LNCaP clone FGC (cell line): ENCODE data around the gene GPC3.

Source experiments
- DNase-seq: peaks from one replicate; pipeline ENCODE4 v3.0.0-alpha.2; 2011; ENCODE audit warnings: low read depth
- H3K4me3 ChIP-seq: 2 replicates; pipeline ENCODE4 v1.5.1; 2011; ENCODE audit warnings: mild to moderate bottlenecking, low read depth, low read length, control low read depth
- TF ChIP-seq, protein P1 (sequence below): IDR thresholded peaks from 2 replicates; pipeline ENCODE4 v1.5.1; 2012; ENCODE audit warnings: mild to moderate bottlenecking; ENCODE audit not compliant: control insufficient read depth, insufficient read depth; ENCODE audit errors: extremely low read depth

Gene GPC3

DNA sequence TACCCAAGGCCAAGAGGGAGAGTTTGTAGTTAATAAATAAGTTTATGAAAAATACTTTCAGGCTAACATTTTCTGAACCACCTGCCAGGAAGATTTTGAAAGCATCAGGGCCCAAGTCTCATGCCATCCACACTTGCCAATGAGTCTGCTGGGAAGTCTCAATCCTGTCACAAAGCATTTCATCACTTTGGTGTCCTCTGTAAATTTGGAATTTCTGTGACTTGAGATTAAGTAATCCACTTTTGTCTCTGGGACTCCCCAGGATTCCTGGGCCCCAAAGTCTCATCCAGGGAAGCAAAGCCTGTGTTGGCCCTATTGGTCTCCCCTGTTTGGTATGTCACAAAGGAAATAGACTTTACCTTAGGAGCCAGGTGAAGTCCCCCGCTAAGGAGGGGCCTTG lies 470.9 kb downstream of the GPC3 start:
- TF ChIP-seq, protein P1, sequence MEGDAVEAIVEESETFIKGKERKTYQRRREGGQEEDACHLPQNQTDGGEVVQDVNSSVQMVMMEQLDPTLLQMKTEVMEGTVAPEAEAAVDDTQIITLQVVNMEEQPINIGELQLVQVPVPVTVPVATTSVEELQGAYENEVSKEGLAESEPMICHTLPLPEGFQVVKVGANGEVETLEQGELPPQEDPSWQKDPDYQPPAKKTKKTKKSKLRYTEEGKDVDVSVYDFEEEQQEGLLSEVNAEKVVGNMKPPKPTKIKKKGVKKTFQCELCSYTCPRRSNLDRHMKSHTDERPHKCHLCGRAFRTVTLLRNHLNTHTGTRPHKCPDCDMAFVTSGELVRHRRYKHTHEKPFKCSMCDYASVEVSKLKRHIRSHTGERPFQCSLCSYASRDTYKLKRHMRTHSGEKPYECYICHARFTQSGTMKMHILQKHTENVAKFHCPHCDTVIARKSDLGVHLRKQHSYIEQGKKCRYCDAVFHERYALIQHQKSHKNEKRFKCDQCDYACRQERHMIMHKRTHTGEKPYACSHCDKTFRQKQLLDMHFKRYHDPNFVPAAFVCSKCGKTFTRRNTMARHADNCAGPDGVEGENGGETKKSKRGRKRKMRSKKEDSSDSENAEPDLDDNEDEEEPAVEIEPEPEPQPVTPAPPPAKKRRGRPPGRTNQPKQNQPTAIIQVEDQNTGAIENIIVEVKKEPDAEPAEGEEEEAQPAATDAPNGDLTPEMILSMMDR, result no peak
- no peak for DNase-seq
- H3K4me3 ChIP-seq, result no peak overlapping the region

DNA sequence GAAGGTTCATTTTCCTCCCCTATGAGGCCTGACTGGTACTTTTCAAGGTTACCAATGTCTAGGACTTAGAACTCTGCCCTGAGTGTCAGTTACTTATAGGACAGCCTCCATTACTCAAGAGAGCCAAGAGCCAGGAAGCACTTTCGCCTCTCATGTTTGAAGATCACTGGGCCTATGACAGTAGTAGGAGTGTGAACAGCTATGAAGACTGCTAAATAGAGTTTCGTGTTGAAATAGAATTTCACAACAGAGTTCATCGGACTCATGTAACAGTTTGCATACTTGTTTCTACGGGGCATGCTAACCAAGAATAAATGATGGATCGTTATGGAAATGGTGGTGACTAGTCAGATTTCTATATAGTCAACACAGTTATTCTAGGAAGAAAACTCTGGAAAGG lies 472.3 kb downstream of the GPC3 start:
- H3K4me3 ChIP-seq, result no peak overlapping the region
- no peak for DNase-seq
- TF ChIP-seq, protein P1, result no peak

DNA sequence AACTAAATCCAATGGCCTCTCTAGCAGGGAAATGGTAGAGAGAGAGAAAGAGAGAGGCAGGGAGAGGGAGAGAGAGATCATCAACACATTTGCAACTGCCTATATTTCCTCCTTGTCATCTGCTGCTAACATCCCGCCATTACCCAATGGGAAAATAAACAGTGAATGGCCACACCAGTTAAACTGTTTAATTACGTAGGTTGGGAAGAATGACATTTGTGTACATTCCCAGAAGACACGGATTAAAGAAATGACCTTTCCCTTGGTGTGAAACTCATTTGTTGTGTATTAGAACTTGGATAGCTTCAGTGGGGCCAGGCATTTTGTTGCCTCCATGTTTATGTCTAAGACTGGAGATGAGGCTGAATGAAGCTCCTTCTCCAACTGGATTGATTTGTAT lies 474.4 kb downstream of the GPC3 start:
- no peak for DNase-seq
- H3K4me3 ChIP-seq, result no peak overlapping the region
- TF ChIP-seq, protein P1, result no peak

DNA sequence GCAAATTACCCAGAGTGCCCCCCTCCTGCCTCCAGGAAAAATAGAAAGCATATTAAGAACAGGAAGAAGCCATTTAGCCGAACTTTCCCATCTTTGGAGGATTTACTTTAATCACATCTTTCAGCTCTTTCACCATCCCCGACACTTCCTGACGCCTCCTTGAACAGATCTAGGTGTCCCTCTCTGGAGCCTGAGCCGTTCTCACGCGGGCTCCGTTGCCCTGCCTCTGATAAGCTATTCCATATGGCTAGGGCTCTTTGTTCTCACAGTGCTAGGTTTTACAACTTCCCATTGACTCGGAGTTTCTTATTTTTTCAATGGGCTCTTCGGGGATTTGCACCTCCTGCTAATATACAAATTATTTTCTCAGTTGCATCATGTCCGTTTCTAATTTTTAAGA lies 488.0 kb downstream of the GPC3 start:
- TF ChIP-seq, protein P1, result no peak
- no peak overlapping the region for H3K4me3 ChIP-seq
- no peak for DNase-seq

DNA sequence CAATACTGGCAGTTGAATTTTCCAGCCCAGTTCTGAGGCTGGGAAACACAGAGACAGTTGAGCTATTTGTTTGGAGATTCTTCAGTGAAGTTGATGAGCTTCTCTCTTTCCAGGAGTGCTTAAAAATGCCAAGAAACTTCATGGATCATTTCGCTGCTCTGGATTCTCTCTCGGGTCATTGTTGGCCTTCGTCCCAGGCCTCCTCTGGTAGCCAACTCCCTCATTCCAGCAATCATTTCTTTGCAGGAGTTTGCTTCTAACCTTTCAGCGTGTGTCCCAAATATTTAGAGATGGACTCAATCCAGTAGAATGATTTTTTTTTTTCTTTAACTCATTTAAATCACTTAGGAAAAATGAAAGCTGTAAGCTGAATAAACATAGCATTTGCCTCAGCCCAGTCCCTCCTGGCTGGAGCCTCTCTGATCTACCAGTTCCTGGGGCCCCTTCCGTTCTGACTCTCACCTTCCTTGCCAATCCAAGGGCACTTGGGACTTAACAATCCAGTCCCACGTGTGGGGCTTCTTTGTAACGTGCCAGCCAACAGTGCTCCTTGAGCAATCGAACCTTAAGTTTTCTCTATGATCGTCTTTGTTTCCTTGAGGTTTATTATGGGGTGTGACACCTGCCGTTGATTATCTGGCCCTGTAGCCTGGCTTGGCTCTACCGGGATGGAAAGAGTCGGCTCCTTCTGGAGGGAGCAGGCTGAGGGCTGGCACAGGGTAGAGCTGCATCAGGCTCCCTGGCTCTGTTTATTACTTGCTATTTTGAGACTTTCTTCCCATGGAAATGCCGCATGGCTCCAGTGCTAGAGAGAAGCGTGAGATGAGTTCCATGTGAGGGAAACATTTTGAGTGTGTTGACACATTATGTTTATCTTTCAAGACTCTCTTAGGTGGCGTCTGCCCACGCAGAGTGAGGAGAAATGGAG lies 489.7 kb downstream of the GPC3 start:
- no peak overlapping the region for H3K4me3 ChIP-seq
- TF ChIP-seq, protein P1, result no peak
- no peak for DNase-seq

DNA sequence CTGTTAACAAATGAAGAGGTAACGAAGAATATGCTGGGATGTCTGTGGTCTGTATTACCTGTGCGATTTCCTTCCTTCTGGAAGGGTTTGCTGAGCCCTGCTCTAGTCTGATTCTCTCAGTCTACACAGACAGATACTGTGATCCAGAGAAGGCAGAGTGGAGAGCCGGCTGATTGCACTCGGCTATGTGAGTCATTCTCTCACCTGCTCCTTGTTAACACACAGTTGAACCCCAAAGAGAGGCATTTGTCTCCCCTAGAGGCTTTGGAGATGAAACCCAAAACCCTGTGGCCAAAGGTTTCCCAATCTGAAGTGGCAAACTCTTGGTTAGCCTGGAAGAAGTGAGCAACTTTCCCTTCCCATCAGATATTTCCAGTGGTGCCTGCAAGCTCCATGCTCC lies 492.0 kb downstream of the GPC3 start:
- TF ChIP-seq, protein P1, result no peak
- no peak for DNase-seq
- H3K4me3 ChIP-seq, result no peak overlapping the region

DNA sequence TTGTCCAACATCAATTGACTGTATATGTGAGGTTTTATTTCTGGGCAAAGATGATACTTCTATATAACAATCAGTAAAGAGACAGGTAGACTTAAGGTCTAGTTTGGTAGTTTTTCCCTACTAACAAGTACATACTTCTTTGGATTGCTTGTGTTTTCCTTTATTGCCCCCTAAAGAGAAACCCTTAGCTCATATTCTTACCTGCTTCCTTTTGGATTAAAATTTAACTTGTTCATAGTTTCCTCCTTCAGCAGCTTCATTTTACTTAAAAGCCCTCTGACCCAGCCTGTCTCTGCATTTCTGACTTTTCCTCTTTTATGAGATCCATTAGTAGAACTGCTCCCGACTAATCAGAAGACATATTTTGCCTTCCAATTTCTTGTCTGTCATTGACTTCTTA lies 494.4 kb downstream of the GPC3 start:
- no peak overlapping the region for H3K4me3 ChIP-seq
- DNase-seq, result no peak
- TF ChIP-seq, protein P1, result no peak
